Nephron progenitor cell (in vitro differentiated cells): ENCODE results near the gene CEP112.

Experiments used
- DNase-seq: peaks from one replicate; pipeline ENCODE4 v3.0.0; 2021
- H3K27ac Mint-ChIP-seq: 2 replicates; pipeline ENCODE4 v1.8.0; 2021; ENCODE audit warnings: mild to moderate bottlenecking, moderate library complexity, mixed read lengths
- H3K27me3 Mint-ChIP-seq: 2 replicates; pipeline ENCODE4 v1.8.0; 2021; ENCODE audit warnings: mild to moderate bottlenecking, low read depth, mixed read lengths; ENCODE audit not compliant: poor library complexity
- H3K36me3 Mint-ChIP-seq: 2 replicates; pipeline ENCODE4 v1.8.0; 2021; ENCODE audit warnings: low read depth, mixed read lengths
- H3K4me1 Mint-ChIP-seq: 2 replicates; pipeline ENCODE4 v1.8.0; 2021; ENCODE audit warnings: mixed read lengths
- H3K4me3 Mint-ChIP-seq: 2 replicates; pipeline ENCODE4 v1.8.0; 2021; ENCODE audit warnings: mild to moderate bottlenecking, moderate library complexity, mixed read lengths
- H3K9me3 Mint-ChIP-seq: 2 replicates; pipeline ENCODE4 v1.8.0; 2021; ENCODE audit warnings: mild to moderate bottlenecking, moderate library complexity, mixed read lengths
- CTCF ChIP-seq: fragments of 200-600 bp; sonication (generic); IDR thresholded peaks from 2 replicates; pipeline ENCODE4 v1.5.0; 2021; ENCODE audit warnings: antibody characterized with exemption

CEP112 gene

GRCh38 chr17:66233023-66233753, 41.3 kb upstream of the CEP112 start:
- H3K4me3 Mint-ChIP-seq, result no peak overlapping the region
- H3K27ac Mint-ChIP-seq, result peak overlapping the region; percentile 66
- no peak for TF ChIP-seq CTCF
- H3K4me1 Mint-ChIP-seq, result no peaks in the 10 kb centered on the region
- H3K9me3 Mint-ChIP-seq, result no peaks in the 10 kb centered on the region
- no peaks in the 10 kb centered on the region for H3K36me3 Mint-ChIP-seq
- peaks cover 10% of the 10 kb centered on the region for H3K27me3 Mint-ChIP-seq
- no peak for DNase-seq

GRCh38 chr17:66230922-66231591, 39.1 kb upstream of the CEP112 start:
- H3K36me3 Mint-ChIP-seq, result no peaks in the 10 kb centered on the region
- no peak for TF ChIP-seq CTCF
- no peak for DNase-seq
- H3K27ac Mint-ChIP-seq, result no peak overlapping the region
- H3K4me3 Mint-ChIP-seq, result no peak overlapping the region
- no peaks in the 10 kb centered on the region for H3K9me3 Mint-ChIP-seq
- peaks cover 10% of the 10 kb centered on the region for H3K27me3 Mint-ChIP-seq
- no peaks in the 10 kb centered on the region for H3K4me1 Mint-ChIP-seq

GRCh38 chr17:66229783-66230538, 38.0 kb upstream of the CEP112 start:
- no peaks in the 10 kb centered on the region for H3K9me3 Mint-ChIP-seq
- H3K4me1 Mint-ChIP-seq, result no peaks in the 10 kb centered on the region
- no peak for DNase-seq
- H3K27me3 Mint-ChIP-seq, result peaks cover 10% of the 10 kb centered on the region
- no peaks in the 10 kb centered on the region for H3K36me3 Mint-ChIP-seq
- H3K27ac Mint-ChIP-seq, result no peak overlapping the region
- no peak overlapping the region for H3K4me3 Mint-ChIP-seq
- TF ChIP-seq CTCF, result no peak

GRCh38 chr17:66228887-66229782, 37.2 kb upstream of the CEP112 start, which contains the start of gene APOH:
TSS of gene APOH (minus strand) at chr17:66229415. CDS start at chr17:66229379, 36 bp downstream.
- H3K36me3 Mint-ChIP-seq, result no peaks in the 10 kb centered on the region
- no peaks in the 10 kb centered on the region for H3K4me1 Mint-ChIP-seq
- no peak for TF ChIP-seq CTCF
- no peak within 1 kb of the TSS for H3K4me3 Mint-ChIP-seq
- no peak for DNase-seq
- peaks cover 11% of the 10 kb centered on the region for H3K27me3 Mint-ChIP-seq
- H3K27ac Mint-ChIP-seq, result no peak within 1 kb of the TSS
- no peaks in the 10 kb centered on the region for H3K9me3 Mint-ChIP-seq

- H3K36me3 Mint-ChIP-seq, result no peaks in the 10 kb centered on the region
- H3K4me3 Mint-ChIP-seq, result no peak overlapping the region
- no peaks in the 10 kb centered on the region for H3K4me1 Mint-ChIP-seq
- H3K9me3 Mint-ChIP-seq, result no peaks in the 10 kb centered on the region
- no peak for TF ChIP-seq CTCF
- peaks cover 24% of the 10 kb centered on the region for H3K27me3 Mint-ChIP-seq
- no peak for DNase-seq
- no peak overlapping the region for H3K27ac Mint-ChIP-seq
These were observed 35.5 kb upstream of the CEP112 start for GRCh38 chr17:66227212-66228045.
